IMR-90 (cell line): ENCODE data around the gene RHOD. TPM values are rescaled to one million over a fixed set of nuclear protein-coding genes. Genes with fewer than 3 reads are reported as not detected.

Source experiments
- ATAC-seq: fragments of 200-7000 bp; cut with Tn5 transposase; 2 replicates; pipeline ENCODE4 v1.9.1; 2020; ENCODE audit warnings: low read depth, mild to moderate bottlenecking, moderate library complexity
- BruUV-seq: library from RNA; stranded (reverse); fragments of 400-500 nt; replicated peaks from 2 replicates; lab custom pipeline; 2021; lab: Mats Ljungman, UMichigan
- CTCF ChIA-PET: fragments of 300-600 bp; formaldehyde crosslinking; extraction: SDS; loops from one replicate; lab custom pipeline; 2021; ENCODE audit warnings: antibody characterized with exemption; lab: Yijun Ruan, JAX
- POLR2A ChIA-PET: fragments of 300-600 bp; sonication (Branson Sonifier 250); formaldehyde crosslinking; loops from one replicate; lab custom pipeline; 2022; ENCODE audit warnings: antibody characterized with exemption; ENCODE audit not compliant: unreplicated experiment; lab: Charles Lee
- DNase-seq: peaks from one replicate; pipeline ENCODE4 v3.0.0; 2013
- H2AFZ ChIP-seq: replicated peaks from 2 replicates; pipeline ENCODE3; 2013; ENCODE audit warnings: low read length, mild to moderate bottlenecking; ENCODE audit not compliant: poor library complexity
- H2AK5ac ChIP-seq: 2 replicates; pipeline ENCODE4 v1.6.1; 2013; ENCODE audit warnings: low read depth, low read length, inconsistent platforms
- H2AK9ac ChIP-seq: replicated peaks from 2 replicates; pipeline ENCODE3; 2013; ENCODE audit warnings: mild to moderate bottlenecking, low read depth, low read length, moderate library complexity; ENCODE audit not compliant: poor library complexity
- H2BK120ac ChIP-seq: 2 replicates; pipeline ENCODE4 v1.6.1; 2013; ENCODE audit warnings: low read depth, low read length, inconsistent platforms
- H2BK15ac ChIP-seq: 3 replicates; pipeline ENCODE4 v1.6.1; 2013; ENCODE audit warnings: low read depth, low read length, inconsistent platforms
- H2BK20ac ChIP-seq: 2 replicates; pipeline ENCODE4 v1.6.1; 2013; ENCODE audit warnings: low read depth, mild to moderate bottlenecking, inconsistent platforms, low read length, moderate library complexity
- H2BK5ac ChIP-seq: 2 replicates; pipeline ENCODE4 v1.6.1; 2013; ENCODE audit warnings: mild to moderate bottlenecking, low read depth, low read length, inconsistent platforms; ENCODE audit not compliant: poor library complexity, severe bottlenecking
- H3K14ac ChIP-seq: replicated peaks from 2 replicates; pipeline ENCODE4 v1.6.1; 2013; ENCODE audit warnings: low read depth, low read length, inconsistent platforms
- H3K18ac ChIP-seq: 2 replicates; pipeline ENCODE4 v1.6.1; 2013; ENCODE audit warnings: low read depth, low read length, control low read depth
- H3K23ac ChIP-seq: 2 replicates; pipeline ENCODE4 v1.6.1; 2013; ENCODE audit warnings: low read depth, low read length, inconsistent platforms
- H3K27ac ChIP-seq: 2 replicates; pipeline ENCODE4 v1.5.1; 2013; ENCODE audit warnings: mild to moderate bottlenecking, control low read depth, low read length; ENCODE audit not compliant: insufficient read depth
- H3K27me3 ChIP-seq: 2 replicates; pipeline ENCODE4 v1.6.1; 2013; ENCODE audit warnings: low read length; ENCODE audit not compliant: control insufficient read depth, insufficient read depth
- H3K36me3 ChIP-seq: 2 replicates; pipeline ENCODE4 v1.6.1; 2013; ENCODE audit warnings: low read length, mixed read lengths; ENCODE audit not compliant: control insufficient read depth, insufficient read depth
- H3K4ac ChIP-seq: 2 replicates; pipeline ENCODE4 v1.6.1; 2013; ENCODE audit warnings: low read depth, low read length, inconsistent platforms
- H3K4me1 ChIP-seq: 2 replicates; pipeline ENCODE4 v1.6.1; 2013; ENCODE audit warnings: low read length, mixed read lengths; ENCODE audit not compliant: control insufficient read depth, insufficient read depth
- H3K4me2 ChIP-seq: 2 replicates; pipeline ENCODE4 v1.6.1; 2013; ENCODE audit warnings: low read depth, mild to moderate bottlenecking, control low read depth, low read length, moderate library complexity
- H3K4me3 ChIP-seq: 2 replicates; pipeline ENCODE4 v1.5.1; 2013; ENCODE audit warnings: low read depth, mild to moderate bottlenecking, control low read depth, low read length, moderate library complexity; ENCODE audit not compliant: insufficient read depth
- H3K56ac ChIP-seq: 2 replicates; pipeline ENCODE4 v1.6.1; 2013; ENCODE audit warnings: low read length, inconsistent platforms; ENCODE audit not compliant: insufficient read depth; ENCODE audit errors: extremely low read depth
- H3K79me1 ChIP-seq, 2 experiments: 2 replicates each; pipeline ENCODE4 v1.6.1; 2013; ENCODE audit warnings: low read length in 2 of 2, inconsistent platforms in 1 of 2, low read depth in 1 of 2
- H3K9ac ChIP-seq: 2 replicates; pipeline ENCODE4 v1.6.1; 2013; ENCODE audit warnings: low read depth, low read length, control low read depth
- H3K9me1 ChIP-seq: 2 replicates; pipeline ENCODE4 v1.6.1; 2013; ENCODE audit warnings: low read length, inconsistent platforms; ENCODE audit not compliant: insufficient read depth
- H3K9me3 ChIP-seq: 2 replicates; pipeline ENCODE4 v1.6.1; 2013; ENCODE audit warnings: low read length; ENCODE audit not compliant: control insufficient read depth, insufficient read depth
- H4K20me1 ChIP-seq: 2 replicates; pipeline ENCODE4 v1.6.1; 2013; ENCODE audit warnings: low read length, inconsistent platforms; ENCODE audit not compliant: insufficient read depth
- H4K5ac ChIP-seq: 2 replicates; pipeline ENCODE4 v1.6.1; 2013; ENCODE audit warnings: mild to moderate bottlenecking, low read depth, low read length, control low read depth
- H4K8ac ChIP-seq, 2 experiments: 2 replicates each; pipeline ENCODE4 v1.6.1; 2013; ENCODE audit warnings: low read depth in 2 of 2, low read length in 2 of 2, control low read depth in 1 of 2, inconsistent platforms in 1 of 2
- H4K91ac ChIP-seq: 2 replicates; pipeline ENCODE4 v1.6.1; 2013; ENCODE audit warnings: low read depth, low read length, inconsistent platforms; ENCODE audit not compliant: insufficient read depth
- BHLHE40 ChIP-seq: fragments of 150-350 bp; IDR thresholded peaks from 2 replicates; pipeline ENCODE4 v1.6.1; 2016; ENCODE audit warnings: mild to moderate bottlenecking, low read depth, low read length
- CHD1 ChIP-seq: IDR thresholded peaks from 2 replicates; pipeline ENCODE4 v1.6.1; 2012; ENCODE audit warnings: low read depth, low read length, improper control_type of control experiment
- FOS ChIP-seq: fragments of 150-350 bp; IDR thresholded peaks from 2 replicates; pipeline ENCODE4 v1.6.1; 2016; ENCODE audit warnings: low read depth, low read length
- MAFK ChIP-seq: IDR thresholded peaks from 2 replicates; pipeline ENCODE4 v1.6.1; 2012; ENCODE audit warnings: low read depth, low read length, improper control_type of control experiment
- MAZ ChIP-seq: IDR thresholded peaks from 2 replicates; pipeline ENCODE4 v1.6.1; 2012; ENCODE audit warnings: low read depth, mild to moderate bottlenecking, low read length, improper control_type of control experiment, moderate library complexity, borderline replicate concordance
- MXI1 ChIP-seq: IDR thresholded peaks from 2 replicates; pipeline ENCODE4 v1.6.1; 2012; ENCODE audit warnings: low read depth, mild to moderate bottlenecking, low read length, moderate library complexity, borderline replicate concordance
- NFE2L2 ChIP-seq: fragments of 150-350 bp; IDR thresholded peaks from 2 replicates; pipeline ENCODE4 v1.6.1; 2016; ENCODE audit warnings: low read depth, mild to moderate bottlenecking, low read length
- POLR2A ChIP-seq: IDR thresholded peaks from 2 replicates; pipeline ENCODE4 v1.6.1; 2012; ENCODE audit warnings: mild to moderate bottlenecking, low read depth, low read length
- RCOR1 ChIP-seq: IDR thresholded peaks from 2 replicates; pipeline ENCODE4 v1.6.1; 2012; ENCODE audit warnings: mild to moderate bottlenecking, low read length, improper control_type of control experiment; ENCODE audit not compliant: insufficient replicate concordance
- USF2 ChIP-seq: fragments of 150-350 bp; IDR thresholded peaks from 2 replicates; pipeline ENCODE4 v1.6.1; 2017; ENCODE audit warnings: mild to moderate bottlenecking, antibody characterized with exemption, low read length, low read depth
- WGBS, 2 experiments: methylation state at CpG; one replicate each; pipeline versions ENCODE4 v1.1.5 to v1.1.7; 2013; ENCODE audit warnings: missing lambda C conversion rate in 2 of 2; ENCODE audit not compliant: insufficient read length in 1 of 2; ENCODE audit errors: extremely low coverage in 2 of 2; 5-methylcytosine and 5-hydroxymethylcytosine counted together
- dilution Hi-C: fragments of 300-500 bp; cut with HindIII; formaldehyde crosslinking; loops from one replicate; pipeline ENCODE4 v1.14.3; 2018; ENCODE audit warnings: low sequenced_read_pairs; ENCODE audit not compliant: unreplicated experiment
- in situ Hi-C: fragments of 300-500 bp; cut with MboI; formaldehyde crosslinking; loops from 3 replicates; pipeline ENCODE4 v1.14.3; 2019; ENCODE audit warnings: low sequenced_read_pairs, inconsistent platforms, mixed read lengths
- intact Hi-C: fragments of 100-400 bp; cut with micrococcal nuclease; formaldehyde crosslinking; loops from 2 replicates; pipeline ENCODE4 v1.10.0; 2022
- polyA plus RNA-seq, 3 experiments: library from polyadenylated mRNA; depleted of rRNA; stranded (reverse); fragments of >200 nt; gene quantifications; 2 replicates each; pipeline ENCODE4 v1.2.3, GENCODE V29; 2012; ENCODE audit warnings: low replicate concordance in 1 of 3
- total RNA-seq: library from RNA; depleted of rRNA; stranded (reverse); fragments of >200 nt; gene quantifications from 2 replicates; pipeline ENCODE4 v1.2.3, GENCODE V29; 2012
- TF ChIP-seq, protein P1 (sequence below): conservative IDR thresholded peaks from 2 replicates; pipeline ENCODE4 v1.5.1; 2012; ENCODE audit warnings: mild to moderate bottlenecking, low read depth, low read length, improper control_type of control experiment
- TF ChIP-seq, protein P2 (sequence below): fragments of 150-350 bp; IDR thresholded peaks from 2 replicates; pipeline ENCODE4 v1.6.1; 2016; ENCODE audit warnings: low read depth, mild to moderate bottlenecking, low read length, moderate library complexity, borderline replicate concordance

Gene RHOD
- total and polyA plus RNA-seq, 2 of the 4 experiments (the other 2 are of a cell fraction): 4.7 to 10.9 TPM

DNA sequence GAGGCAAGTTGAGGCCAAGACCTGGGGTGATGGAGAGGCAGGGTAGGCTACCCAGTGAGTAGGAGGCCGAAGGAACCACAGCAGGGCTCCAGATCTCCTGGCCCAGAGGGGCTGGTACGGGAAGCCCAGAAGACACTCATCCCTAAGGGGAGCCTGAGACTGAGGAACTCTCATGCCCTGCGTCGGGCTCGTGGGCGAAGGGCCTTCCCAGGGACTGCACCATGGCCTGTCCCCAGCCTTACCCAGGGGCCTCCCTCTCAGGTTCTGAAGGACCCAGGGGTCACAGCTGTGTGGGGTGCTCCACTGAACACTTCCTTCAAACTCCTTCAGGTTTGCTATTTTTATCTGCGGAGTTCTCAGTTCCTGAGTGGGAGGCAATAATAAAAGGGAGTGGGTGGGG is 49.5 kb upstream of the RHOD start:
- no TSS peak for BruUV-seq
- dilution Hi-C loops (no loop called here), intact Hi-C loops (no loop called here), in situ Hi-C loops (no loop called here)
- Histone ChIP-seq H3K9ac (no peak overlapping the region), H3K27me3 (no peaks in the 10 kb centered on the region; the same call in 1 of the 2 replicates), H2BK15ac (no peak overlapping the region), H3K9me1 (no peaks in the 10 kb centered on the region), H3K14ac (no peak overlapping the region), H3K18ac (no peak overlapping the region), H3K4me3 (no peak overlapping the region), H2AK9ac (no peak overlapping the region), H3K4me1 (no peaks in the 10 kb centered on the region), H3K4ac (no peak overlapping the region), H4K5ac (no peak overlapping the region), H2BK120ac (no peak overlapping the region), H2AFZ (no peak overlapping the region), H3K36me3 (no peaks in the 10 kb centered on the region), H3K9me3 (no peaks in the 10 kb centered on the region), H4K20me1 (no peaks in the 10 kb centered on the region), H2BK20ac (no peak overlapping the region), H3K27ac (no peak overlapping the region), H3K4me2 (no peak overlapping the region), H3K56ac (no peak overlapping the region), H3K79me1 (no peaks in the 10 kb centered on the region), H2AK5ac (no peak overlapping the region), H4K8ac (peak overlapping the region in 1 of 2 experiments; percentile 76; a peak in 1 of 4 replicates), H4K91ac (no peak overlapping the region), H3K23ac (no peak overlapping the region), H2BK5ac (no peak overlapping the region)
- no peak for TF ChIP-seq BHLHE40
- TF ChIP-seq NFE2L2: no peak
- TF ChIP-seq MXI1: no peak
- no peak for TF ChIP-seq POLR2A
- no peak for TF ChIP-seq RCOR1
- TF ChIP-seq CHD1: no peak
- TF ChIP-seq FOS: no peak
- TF ChIP-seq MAFK: no peak
- no peak for TF ChIP-seq USF2
- TF ChIP-seq, protein P1, sequence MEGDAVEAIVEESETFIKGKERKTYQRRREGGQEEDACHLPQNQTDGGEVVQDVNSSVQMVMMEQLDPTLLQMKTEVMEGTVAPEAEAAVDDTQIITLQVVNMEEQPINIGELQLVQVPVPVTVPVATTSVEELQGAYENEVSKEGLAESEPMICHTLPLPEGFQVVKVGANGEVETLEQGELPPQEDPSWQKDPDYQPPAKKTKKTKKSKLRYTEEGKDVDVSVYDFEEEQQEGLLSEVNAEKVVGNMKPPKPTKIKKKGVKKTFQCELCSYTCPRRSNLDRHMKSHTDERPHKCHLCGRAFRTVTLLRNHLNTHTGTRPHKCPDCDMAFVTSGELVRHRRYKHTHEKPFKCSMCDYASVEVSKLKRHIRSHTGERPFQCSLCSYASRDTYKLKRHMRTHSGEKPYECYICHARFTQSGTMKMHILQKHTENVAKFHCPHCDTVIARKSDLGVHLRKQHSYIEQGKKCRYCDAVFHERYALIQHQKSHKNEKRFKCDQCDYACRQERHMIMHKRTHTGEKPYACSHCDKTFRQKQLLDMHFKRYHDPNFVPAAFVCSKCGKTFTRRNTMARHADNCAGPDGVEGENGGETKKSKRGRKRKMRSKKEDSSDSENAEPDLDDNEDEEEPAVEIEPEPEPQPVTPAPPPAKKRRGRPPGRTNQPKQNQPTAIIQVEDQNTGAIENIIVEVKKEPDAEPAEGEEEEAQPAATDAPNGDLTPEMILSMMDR: no peak
- TF ChIP-seq, protein P2, sequence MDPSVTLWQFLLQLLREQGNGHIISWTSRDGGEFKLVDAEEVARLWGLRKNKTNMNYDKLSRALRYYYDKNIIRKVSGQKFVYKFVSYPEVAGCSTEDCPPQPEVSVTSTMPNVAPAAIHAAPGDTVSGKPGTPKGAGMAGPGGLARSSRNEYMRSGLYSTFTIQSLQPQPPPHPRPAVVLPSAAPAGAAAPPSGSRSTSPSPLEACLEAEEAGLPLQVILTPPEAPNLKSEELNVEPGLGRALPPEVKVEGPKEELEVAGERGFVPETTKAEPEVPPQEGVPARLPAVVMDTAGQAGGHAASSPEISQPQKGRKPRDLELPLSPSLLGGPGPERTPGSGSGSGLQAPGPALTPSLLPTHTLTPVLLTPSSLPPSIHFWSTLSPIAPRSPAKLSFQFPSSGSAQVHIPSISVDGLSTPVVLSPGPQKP: no peak
- no peak for TF ChIP-seq MAZ
- WGBS, 2 experiments: 94% methylated on average over 2 of the region's 7 CpGs; no CpG with 5 or more reads in 1 of the 2 experiments
- no peak for ATAC-seq
- no peak for DNase-seq
- POLR2A ChIA-PET: no interaction called here
- CTCF ChIA-PET: interaction anchor here (0.6 kb wide), 1 partner anchor 55 kb away, joined by 3 read pairs; no protein-coding TSS in a partner anchor
